Transverse colon (tissue), 4 donors: Measurements from ENCODE around the gene USP50.

Source experiments
- CTCF ChIP-seq, 5 experiments: fragments of 200-600 bp in 3 of 5; fragments of 450-650 bp in 2 of 5; sonication (generic) in 3 of 5; IDR thresholded peaks; 1 replicate in 2 of 5; 2 replicates in 3 of 5; pipeline ENCODE4 v1.5.1; 2016 to 2017; ENCODE audit warnings: antibody characterized with exemption in 5 of 5, inconsistent platforms in 3 of 5, mild to moderate bottlenecking in 2 of 5, moderate library complexity in 1 of 5
- EP300 ChIP-seq: sonication (generic); formaldehyde crosslinking; IDR thresholded peaks from one replicate; pipeline ENCODE4 v1.6.1; 2017; ENCODE audit warnings: antibody characterized with exemption, low read depth
- POLR2A ChIP-seq: fragments of 450-650 bp; IDR thresholded peaks from one replicate; pipeline ENCODE4 v1.6.1; 2016; ENCODE audit warnings: antibody characterized with exemption, mild to moderate bottlenecking, moderate library complexity
- POLR2AphosphoS5 ChIP-seq, 3 donors: sonication (generic); formaldehyde crosslinking; IDR thresholded peaks; one replicate each; pipeline ENCODE4 v1.6.1; 2016; ENCODE audit warnings: antibody characterized with exemption in 3 of 3

GRCh38 chr15:50593761-50594160 lies 47.3 kb upstream of the USP50 start:
- TF ChIP-seq CTCF (IDR thresholded peaks at IDR 0.05) (no peak), POLR2AphosphoS5 (IDR thresholded peaks at IDR 0.05) (no peak), POLR2A (no peak), EP300 (no peak)
